Adrenal gland (tissue), 5 donors: ENCODE measurements around the gene PRDM11.

Source experiments
- POLR2A ChIP-seq, 2 donors: fragments of 450-650 bp; IDR thresholded peaks; one replicate each; pipeline ENCODE4 v1.6.1; 2017; ENCODE audit warnings: antibody characterized with exemption in 2 of 2, mild to moderate bottlenecking in 2 of 2, moderate library complexity in 1 of 2
- TF ChIP-seq, protein P1 (sequence below), 6 experiments: fragments of 450-650 bp in 4 of 6; fragments of 200-600 bp in 2 of 6; sonication (generic) in 1 of 6; IDR thresholded peaks; 1 replicate in 5 of 6; 2 replicates in 1 of 6; pipeline versions ENCODE4 v1.5.1 to v1.8.0; 2016 to 2021; ENCODE audit warnings: antibody characterized with exemption in 6 of 6, mild to moderate bottlenecking in 2 of 6, moderate library complexity in 1 of 6
- donor health status: DM: no; HTN: no; CAD: no.

DNA sequence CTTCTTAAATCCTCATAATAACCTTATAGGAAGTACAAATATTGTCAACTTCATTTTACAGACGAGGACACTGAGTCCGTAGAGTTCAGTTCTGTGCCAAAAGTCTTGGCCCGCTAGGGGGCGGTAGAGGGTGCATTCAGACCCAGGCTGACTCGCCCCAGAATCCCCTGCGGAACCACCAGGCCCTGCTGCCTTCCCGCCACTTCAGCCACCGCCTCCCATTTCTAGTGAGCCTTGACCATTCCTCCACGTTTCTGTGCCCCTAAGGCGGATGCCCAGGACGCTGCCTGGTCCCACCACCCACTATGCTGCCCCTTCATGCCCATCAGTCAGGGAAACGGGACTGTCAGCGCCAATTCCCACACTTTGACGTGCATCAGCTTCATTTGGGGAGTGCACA, 120.6 kb downstream of the PRDM11 start:
- TF ChIP-seq, protein P1, sequence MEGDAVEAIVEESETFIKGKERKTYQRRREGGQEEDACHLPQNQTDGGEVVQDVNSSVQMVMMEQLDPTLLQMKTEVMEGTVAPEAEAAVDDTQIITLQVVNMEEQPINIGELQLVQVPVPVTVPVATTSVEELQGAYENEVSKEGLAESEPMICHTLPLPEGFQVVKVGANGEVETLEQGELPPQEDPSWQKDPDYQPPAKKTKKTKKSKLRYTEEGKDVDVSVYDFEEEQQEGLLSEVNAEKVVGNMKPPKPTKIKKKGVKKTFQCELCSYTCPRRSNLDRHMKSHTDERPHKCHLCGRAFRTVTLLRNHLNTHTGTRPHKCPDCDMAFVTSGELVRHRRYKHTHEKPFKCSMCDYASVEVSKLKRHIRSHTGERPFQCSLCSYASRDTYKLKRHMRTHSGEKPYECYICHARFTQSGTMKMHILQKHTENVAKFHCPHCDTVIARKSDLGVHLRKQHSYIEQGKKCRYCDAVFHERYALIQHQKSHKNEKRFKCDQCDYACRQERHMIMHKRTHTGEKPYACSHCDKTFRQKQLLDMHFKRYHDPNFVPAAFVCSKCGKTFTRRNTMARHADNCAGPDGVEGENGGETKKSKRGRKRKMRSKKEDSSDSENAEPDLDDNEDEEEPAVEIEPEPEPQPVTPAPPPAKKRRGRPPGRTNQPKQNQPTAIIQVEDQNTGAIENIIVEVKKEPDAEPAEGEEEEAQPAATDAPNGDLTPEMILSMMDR (IDR thresholded peaks at IDR 0.05), result peak in 1 of 6 experiments; percentile 13
- TF ChIP-seq POLR2A (IDR thresholded peaks at IDR 0.05), result no peak
